Psoas muscle (tissue), 8 donors: ENCODE measurements around the gene GPC6. TPM values are rescaled to one million over a fixed set of nuclear protein-coding genes. Genes with fewer than 3 reads are reported as not detected.

ENCODE experiments used
- ATAC-seq, 4 donors: fragments of 200-7000 bp; cut with Tn5 transposase; one replicate each; pipeline ENCODE4 v1.9.1; 2020; ENCODE audit warnings: moderate library complexity in 3 of 4, mild to moderate bottlenecking in 2 of 4
- DNase-seq, 2 donors: peaks; one replicate each; pipeline ENCODE4 v3.0.0-alpha.2; 2020
- H3K27ac ChIP-seq: fragments of 200-600 bp; one replicate; pipeline ENCODE4 v1.8.0; 2022
- H3K27me3 ChIP-seq, 3 donors: fragments of 200-600 bp in 1 of 3; one replicate each; pipeline versions ENCODE4 v1.6.1 to v1.8.0; 2013 to 2022; ENCODE audit warnings: low read length in 2 of 3, mild to moderate bottlenecking in 2 of 3, moderate library complexity in 1 of 3; ENCODE audit not compliant: insufficient read depth in 3 of 3
- H3K36me3 ChIP-seq, 2 donors: fragments of 200-600 bp in 1 of 2; one replicate each; pipeline versions ENCODE4 v1.6.1 to v1.8.0; 2013 to 2022; ENCODE audit warnings: low read depth in 1 of 2, mild to moderate bottlenecking in 1 of 2, moderate library complexity in 1 of 2; ENCODE audit not compliant: insufficient read depth in 1 of 2
- H3K4me1 ChIP-seq: fragments of 200-600 bp; one replicate; pipeline ENCODE4 v1.8.0; 2022
- H3K4me3 ChIP-seq: fragments of 200-600 bp; one replicate; pipeline ENCODE4 v1.8.0; 2022; ENCODE audit warnings: mild to moderate bottlenecking
- H3K9me3 ChIP-seq: fragments of 200-600 bp; one replicate; pipeline ENCODE4 v1.8.0; 2022
- WGBS, 3 donors: extraction: QIAGEN DNeasy Blood & Tissue Kit; methylation state at CpG; one replicate each; pipeline versions ENCODE4 v1.1.6 to v1.1.7; 2013; 5-methylcytosine and 5-hydroxymethylcytosine counted together
- intact Hi-C, 2 donors: fragments of 100-400 bp; cut with DNase I; formaldehyde crosslinking; loops; one replicate each; pipeline versions ENCODE4 v1.11.0 to v1.14.2; 2022
- polyA plus RNA-seq, 3 donors: library from polyadenylated mRNA; stranded (reverse); fragments of 200-250 nt; gene quantifications; one replicate each; pipeline ENCODE4 v1.2.3, GENCODE V29; 2013
- total RNA-seq, 4 donors: library from RNA; stranded (reverse); fragmentation: NEBNext Ultra II Directional in 2 of 4; extraction: Animal tissue kit (Norgen Biotek cat#: 25700) in 2 of 4; gene quantifications; one replicate each; pipeline versions ENCODE4 v1.2.1 to v1.2.4, GENCODE V29; 2021 to 2023
- TF ChIP-seq, protein P1 (sequence below): fragments of 200-600 bp; IDR thresholded peaks from one replicate; pipeline ENCODE4 v1.8.0; 2022; ENCODE audit warnings: antibody characterized with exemption
- donor health status: healthy with polysubstance abuse.
- donor health status: DM: no; HTN: no; CAD: no; lungs with moderate emphysema.
- donor health status: Bipolar disorder and iron deficiency.
- donor health status: healthy.
- donor health status: DM: yes; HTN: yes; CAD: no.
- donor health status: DM: no; HTN: no; CAD: no.
- donor health status: DM: no; HTN: no; CAD: no.
- donor health status: DM: yes; HTN: yes; CAD: no.

GPC6 gene
- total and polyA plus RNA-seq, 7 donors: 0.07 to 3.7 (median 0.57) TPM

DNA sequence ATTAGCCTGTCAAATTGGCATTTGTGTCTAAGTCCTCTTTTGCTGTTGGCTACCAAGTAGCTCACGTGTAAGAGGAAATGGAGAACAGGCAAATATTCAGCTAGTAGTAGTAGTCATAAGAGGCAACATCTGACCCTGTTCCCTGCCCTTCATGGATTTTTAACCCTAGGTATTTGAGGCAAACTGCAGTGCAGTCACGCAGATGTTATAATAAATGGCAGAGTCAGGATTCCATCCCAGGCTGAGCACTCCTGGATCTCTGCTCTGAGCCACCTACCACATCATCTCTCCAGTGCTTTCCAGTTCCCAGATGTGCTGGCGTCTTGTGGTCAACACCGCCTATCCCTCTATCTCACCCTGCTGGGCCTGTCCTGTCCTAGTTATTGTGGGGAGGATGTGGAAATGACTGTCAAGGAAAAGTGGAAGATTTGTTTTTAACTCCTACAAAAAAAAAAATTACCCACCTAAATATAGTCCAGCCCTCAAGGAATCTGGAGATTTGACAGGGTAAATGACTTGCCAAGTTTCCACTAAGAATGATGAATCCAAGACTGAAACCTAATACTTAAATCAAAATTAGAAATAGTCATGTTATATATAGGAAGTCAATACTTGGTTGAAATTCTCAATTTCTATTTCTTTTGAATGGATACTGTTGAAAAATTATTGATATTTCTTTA, 322.9 kb downstream of the GPC6 start:
- H3K27ac ChIP-seq: no peak overlapping the region
- no peak for ATAC-seq
- H3K4me3 ChIP-seq: no peak overlapping the region
- H3K4me1 ChIP-seq: no peaks in the 10 kb centered on the region
- DNase-seq: no peak
- intact Hi-C loops: no loop called here
- no peaks in the 10 kb centered on the region for H3K36me3 ChIP-seq
- H3K27me3 ChIP-seq: no peaks in the 10 kb centered on the region
- WGBS, 3 donors: 70 to 73% (median 73%) methylated on average over 4 of the region's 4 CpGs
- TF ChIP-seq, protein P1, sequence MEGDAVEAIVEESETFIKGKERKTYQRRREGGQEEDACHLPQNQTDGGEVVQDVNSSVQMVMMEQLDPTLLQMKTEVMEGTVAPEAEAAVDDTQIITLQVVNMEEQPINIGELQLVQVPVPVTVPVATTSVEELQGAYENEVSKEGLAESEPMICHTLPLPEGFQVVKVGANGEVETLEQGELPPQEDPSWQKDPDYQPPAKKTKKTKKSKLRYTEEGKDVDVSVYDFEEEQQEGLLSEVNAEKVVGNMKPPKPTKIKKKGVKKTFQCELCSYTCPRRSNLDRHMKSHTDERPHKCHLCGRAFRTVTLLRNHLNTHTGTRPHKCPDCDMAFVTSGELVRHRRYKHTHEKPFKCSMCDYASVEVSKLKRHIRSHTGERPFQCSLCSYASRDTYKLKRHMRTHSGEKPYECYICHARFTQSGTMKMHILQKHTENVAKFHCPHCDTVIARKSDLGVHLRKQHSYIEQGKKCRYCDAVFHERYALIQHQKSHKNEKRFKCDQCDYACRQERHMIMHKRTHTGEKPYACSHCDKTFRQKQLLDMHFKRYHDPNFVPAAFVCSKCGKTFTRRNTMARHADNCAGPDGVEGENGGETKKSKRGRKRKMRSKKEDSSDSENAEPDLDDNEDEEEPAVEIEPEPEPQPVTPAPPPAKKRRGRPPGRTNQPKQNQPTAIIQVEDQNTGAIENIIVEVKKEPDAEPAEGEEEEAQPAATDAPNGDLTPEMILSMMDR: no peak
- no peaks in the 10 kb centered on the region for H3K9me3 ChIP-seq

DNA sequence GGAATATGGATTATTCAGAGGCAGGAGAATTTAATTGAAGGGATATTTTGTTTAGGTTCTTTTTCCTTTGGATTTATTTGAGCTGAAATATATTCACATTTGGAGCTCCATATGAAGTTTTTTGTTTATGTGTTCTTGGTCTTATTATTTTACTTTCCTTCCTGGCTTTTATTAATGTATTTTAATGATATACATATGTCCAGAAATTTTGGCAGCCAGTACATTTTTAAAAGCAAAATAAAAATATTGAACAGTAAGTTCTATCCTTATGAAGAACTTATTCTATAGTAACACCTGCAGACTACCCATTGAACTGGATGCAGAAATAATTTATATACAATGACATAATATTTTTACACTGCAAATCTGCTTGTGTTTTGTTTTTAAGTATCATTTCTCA, 323.6 kb downstream of the GPC6 start:
- Histone ChIP-seq H3K9me3 (no peaks in the 10 kb centered on the region), H3K27me3 (no peaks in the 10 kb centered on the region), H3K36me3 (no peaks in the 10 kb centered on the region), H3K27ac (no peak overlapping the region), H3K4me1 (no peaks in the 10 kb centered on the region), H3K4me3 (no peak overlapping the region)
- DNase-seq (no peak), ATAC-seq (no peak)
- TF ChIP-seq, protein P1: no peak
- intact Hi-C loops: no loop called here

DNA sequence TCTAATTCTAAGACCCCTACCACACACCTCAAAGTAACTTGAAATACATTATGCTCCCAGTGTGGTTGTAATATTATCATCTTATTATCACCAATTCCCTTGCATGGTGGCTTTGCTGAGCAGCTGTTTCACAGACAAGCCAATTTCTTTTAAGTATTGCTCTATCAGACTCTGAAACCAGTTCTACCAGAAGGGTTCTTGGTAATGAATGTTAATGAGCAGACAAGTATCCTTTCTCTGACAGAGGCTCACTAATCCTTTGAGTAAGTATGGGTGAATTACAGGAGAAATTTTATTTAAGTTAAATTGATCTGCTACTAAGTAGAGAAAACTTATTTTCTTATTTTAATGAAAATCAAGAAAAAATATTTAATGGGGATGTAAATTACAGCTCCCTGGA, 326.0 kb downstream of the GPC6 start:
- Histone ChIP-seq H3K36me3 (no peaks in the 10 kb centered on the region), H3K4me3 (no peak overlapping the region), H3K9me3 (no peaks in the 10 kb centered on the region), H3K27me3 (no peaks in the 10 kb centered on the region), H3K4me1 (no peaks in the 10 kb centered on the region), H3K27ac (no peak overlapping the region)
- ATAC-seq (no peak), DNase-seq (no peak)
- intact Hi-C loops: no loop called here
- TF ChIP-seq, protein P1: no peak

DNA sequence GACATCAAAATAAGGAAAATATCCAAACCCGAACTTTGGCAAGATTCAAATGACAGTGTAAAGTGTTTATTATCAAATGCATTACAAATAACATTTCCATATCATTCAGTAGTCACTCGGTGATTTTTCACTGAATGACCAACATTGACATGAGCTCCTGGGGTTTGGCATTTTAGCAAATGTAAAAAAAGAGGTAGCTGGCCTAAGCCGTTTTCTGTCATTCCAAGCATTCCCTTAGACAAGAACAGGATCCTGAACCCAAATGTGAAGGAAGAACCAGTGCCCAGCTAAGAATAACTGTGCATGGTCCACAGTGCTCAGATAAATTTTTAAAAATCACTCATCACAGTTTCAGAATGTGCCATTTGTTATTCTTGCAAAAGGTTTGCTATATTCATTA, 327.9 kb downstream of the GPC6 start:
- TF ChIP-seq, protein P1: no peak
- no peaks in the 10 kb centered on the region for H3K4me1 ChIP-seq
- H3K27ac ChIP-seq: no peak overlapping the region
- DNase-seq: no peak
- H3K36me3 ChIP-seq: no peaks in the 10 kb centered on the region
- intact Hi-C loops: no loop called here
- no peaks in the 10 kb centered on the region for H3K27me3 ChIP-seq
- no peak for ATAC-seq
- no peaks in the 10 kb centered on the region for H3K9me3 ChIP-seq
- H3K4me3 ChIP-seq: no peak overlapping the region
- WGBS, 3 donors: 62 to 71% (median 66%) methylated on average over 3 of the region's 3 CpGs

DNA sequence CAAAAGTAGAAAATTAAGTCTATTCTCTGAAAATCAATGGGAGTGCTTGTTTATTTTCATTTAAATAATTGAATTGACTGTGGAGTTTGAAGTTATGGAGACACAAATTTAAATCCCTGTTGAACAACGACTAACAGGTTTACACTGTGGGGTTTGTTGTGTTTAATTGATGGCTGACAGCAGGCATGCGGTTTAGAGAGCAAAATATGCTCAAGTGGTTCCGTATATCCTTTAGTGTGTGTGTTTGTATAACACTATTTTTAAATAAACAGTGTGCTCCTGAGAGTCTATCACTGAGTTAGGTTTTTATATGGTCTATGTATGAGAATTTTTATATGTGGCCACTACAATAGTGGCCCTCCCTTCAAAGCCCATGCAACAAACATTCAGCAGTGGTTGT, 332.0 kb downstream of the GPC6 start:
- TF ChIP-seq, protein P1: no peak
- intact Hi-C loops: no loop called here
- no peaks in the 10 kb centered on the region for H3K9me3 ChIP-seq
- no peak for DNase-seq
- H3K27me3 ChIP-seq: no peaks in the 10 kb centered on the region
- H3K36me3 ChIP-seq: no peaks in the 10 kb centered on the region
- no peak overlapping the region for H3K4me3 ChIP-seq
- no peak overlapping the region for H3K27ac ChIP-seq
- ATAC-seq: no peak
- no peaks in the 10 kb centered on the region for H3K4me1 ChIP-seq
- WGBS, 3 donors: 74 to 86% (median 76%) methylated on average over 3 of the region's 3 CpGs
